Endothelial cell of umbilical vein (primary cell): Measurements from ENCODE around the gene HECTD1.

Experiments
- CTCF ChIP-seq, 2 donors: IDR thresholded peaks; 1 replicate in 1 of 2; 2 replicates in 1 of 2; pipeline ENCODE4 v1.5.1; 2011; ENCODE audit warnings: low read length in 2 of 2, mild to moderate bottlenecking in 2 of 2, moderate library complexity in 2 of 2, control low read depth in 1 of 2, inconsistent platforms in 1 of 2, low read depth in 1 of 2; ENCODE audit not compliant: insufficient read depth in 1 of 2; ENCODE audit errors: extremely low read depth in 1 of 2
- EZH2 ChIP-seq: IDR thresholded peaks from 2 replicates; pipeline ENCODE4 v1.6.1; 2012; ENCODE audit warnings: borderline replicate concordance, low read depth, mild to moderate bottlenecking, moderate library complexity, low read length, inconsistent platforms; ENCODE audit not compliant: severe bottlenecking
- FOS ChIP-seq: IDR thresholded peaks from 2 replicates; pipeline ENCODE4 v1.6.1; 2011; ENCODE audit warnings: mild to moderate bottlenecking, low read length, moderate library complexity, borderline replicate concordance; ENCODE audit not compliant: insufficient read depth
- GATA2 ChIP-seq: IDR thresholded peaks from 2 replicates; pipeline ENCODE4 v1.7.0; 2011; ENCODE audit warnings: low read depth, mild to moderate bottlenecking, moderate library complexity, mixed read lengths, low read length; ENCODE audit not compliant: insufficient read length, insufficient read depth
- JUN ChIP-seq: IDR thresholded peaks from 2 replicates; pipeline ENCODE4 v1.6.1; 2011; ENCODE audit warnings: borderline replicate concordance, low read depth; ENCODE audit not compliant: insufficient read length, insufficient read depth
- MAX ChIP-seq: IDR thresholded peaks from 2 replicates; pipeline ENCODE4 v1.6.1; 2011; ENCODE audit not compliant: insufficient read depth, insufficient read length
- MYC ChIP-seq: IDR thresholded peaks from one replicate; pipeline ENCODE4 v1.6.1; 2011; ENCODE audit warnings: mild to moderate bottlenecking, low read depth, low read length
- POLR2A ChIP-seq: IDR thresholded peaks from 2 replicates; pipeline ENCODE4 v1.6.1; 2012; ENCODE audit warnings: low read depth, mild to moderate bottlenecking, control low read depth, low read length
- POLR2AphosphoS5 ChIP-seq: IDR thresholded peaks from 2 replicates; pipeline ENCODE4 v1.6.1; 2012; ENCODE audit warnings: low read depth, mild to moderate bottlenecking, control low read depth, low read length, moderate library complexity; ENCODE audit not compliant: insufficient read depth

- TF ChIP-seq POLR2A = no peak
- TF ChIP-seq CTCF (IDR thresholded peaks at IDR 0.05; ENCODE audit: extremely low read depth in 1 of 2, insufficient read depth in 1 of 2, low read depth in 1 of 2, low read length in 2 of 2) = no peak
- TF ChIP-seq EZH2 = no peak
- no peak for TF ChIP-seq JUN
- no peak for TF ChIP-seq FOS
- no peak for TF ChIP-seq POLR2AphosphoS5
- TF ChIP-seq MYC = no peak
- no peak for TF ChIP-seq MAX
- no peak for TF ChIP-seq GATA2
Measured at GRCh38 chr14:31188744-31189143, 18.8 kb downstream of the HECTD1 start.
